ENCODE measurements around the gene SPATS2.

SPATS2 gene

DNA sequence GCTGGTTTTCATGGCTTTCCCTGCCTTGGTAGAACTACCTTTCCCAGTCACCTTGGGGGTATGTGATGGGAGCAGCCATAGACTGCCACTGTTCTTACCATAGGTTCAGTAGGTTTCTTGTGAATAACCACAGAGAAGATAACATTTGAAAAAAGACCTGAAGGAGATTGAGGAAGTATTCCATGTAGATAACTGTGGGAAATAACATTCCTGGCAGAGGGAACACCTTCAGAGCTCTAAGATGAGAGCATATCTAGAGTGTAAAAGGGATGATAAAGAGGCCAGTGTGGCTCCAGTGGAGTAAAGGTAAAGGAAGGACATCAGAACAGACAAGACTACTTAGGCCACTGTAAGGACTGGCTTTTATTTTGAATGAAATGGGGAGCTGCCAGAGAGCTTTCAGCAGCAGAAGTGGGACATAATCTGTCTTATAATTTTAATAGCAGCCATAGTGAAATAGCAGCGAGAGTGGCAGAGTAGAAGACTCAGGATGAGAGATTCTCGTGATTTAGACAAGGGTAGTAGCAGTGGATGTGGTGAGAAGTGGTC, 88.9 kb downstream of the SPATS2 start:
- H3K79me2 ChIP-seq (ENCODE audit: control insufficient read depth, low read length), result peaks cover 19% of the 10 kb centered on the region

DNA sequence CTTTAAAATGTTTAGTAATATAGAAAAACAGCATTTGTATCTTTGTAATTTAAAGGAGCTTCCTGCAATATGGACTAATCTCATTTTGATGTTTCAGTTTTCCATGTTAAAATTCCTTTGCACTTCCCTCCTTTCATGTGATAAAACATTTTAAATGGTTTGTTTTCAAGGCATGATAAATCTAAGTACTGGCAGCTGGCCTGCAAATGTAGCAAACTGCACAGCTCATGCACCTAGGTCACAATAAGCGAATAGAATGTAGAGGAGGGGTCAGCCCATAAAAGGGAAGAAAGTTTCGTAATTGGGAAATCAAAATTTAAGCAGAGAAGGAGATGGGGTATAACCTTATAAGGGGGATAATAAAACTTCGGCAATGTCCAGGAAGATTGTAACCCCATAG, 91.6 kb downstream of the SPATS2 start:
- Histone ChIP-seq H3F3A (ENCODE audit: control insufficient read depth, insufficient read depth) (no peaks in the 10 kb centered on the region), H3K9me3 (ENCODE audit: control insufficient read depth, insufficient read depth, low read length) (no peaks in the 10 kb centered on the region), H3K27ac (ENCODE audit: low read depth, low read length) (no peak overlapping the region), H4K20me1 (ENCODE audit: control insufficient read depth, insufficient read depth, low read depth, low read length) (peaks cover 6% of the 10 kb centered on the region; the same call in 1 of the 2 replicates), H3K4me1 (ENCODE audit: control insufficient read depth, low read length) (no peaks in the 10 kb centered on the region), H3K4me2 (ENCODE audit: low read length) (no peak overlapping the region), H3K79me2 (ENCODE audit: control insufficient read depth, low read length) (peaks cover 14% of the 10 kb centered on the region), H3K27me3 (ENCODE audit: control insufficient read depth, low read length) (no peaks in the 10 kb centered on the region), H3K9me2 (replicated peaks; ENCODE audit: control insufficient read depth, low read length) (no peaks in the 10 kb centered on the region), H3K36me3 (ENCODE audit: control insufficient read depth, low read length) (peaks cover 2% of the 10 kb centered on the region; the same call in 1 of the 2 replicates), H3K4me3 (ENCODE audit: low read length) (no peak overlapping the region)
- TF ChIP-seq EZH2phosphoT487 (IDR thresholded peaks at IDR 0.05; ENCODE audit: borderline replicate concordance, low read length), result no peak
- TF ChIP-seq, protein P1, sequence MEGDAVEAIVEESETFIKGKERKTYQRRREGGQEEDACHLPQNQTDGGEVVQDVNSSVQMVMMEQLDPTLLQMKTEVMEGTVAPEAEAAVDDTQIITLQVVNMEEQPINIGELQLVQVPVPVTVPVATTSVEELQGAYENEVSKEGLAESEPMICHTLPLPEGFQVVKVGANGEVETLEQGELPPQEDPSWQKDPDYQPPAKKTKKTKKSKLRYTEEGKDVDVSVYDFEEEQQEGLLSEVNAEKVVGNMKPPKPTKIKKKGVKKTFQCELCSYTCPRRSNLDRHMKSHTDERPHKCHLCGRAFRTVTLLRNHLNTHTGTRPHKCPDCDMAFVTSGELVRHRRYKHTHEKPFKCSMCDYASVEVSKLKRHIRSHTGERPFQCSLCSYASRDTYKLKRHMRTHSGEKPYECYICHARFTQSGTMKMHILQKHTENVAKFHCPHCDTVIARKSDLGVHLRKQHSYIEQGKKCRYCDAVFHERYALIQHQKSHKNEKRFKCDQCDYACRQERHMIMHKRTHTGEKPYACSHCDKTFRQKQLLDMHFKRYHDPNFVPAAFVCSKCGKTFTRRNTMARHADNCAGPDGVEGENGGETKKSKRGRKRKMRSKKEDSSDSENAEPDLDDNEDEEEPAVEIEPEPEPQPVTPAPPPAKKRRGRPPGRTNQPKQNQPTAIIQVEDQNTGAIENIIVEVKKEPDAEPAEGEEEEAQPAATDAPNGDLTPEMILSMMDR (IDR thresholded peaks at IDR 0.05; ENCODE audit: low read depth, low read length, poor library complexity, severe bottlenecking), result no peak

More for the DNA sequence above, 88.9 kb downstream of the SPATS2 start:
- Histone ChIP-seq H3K4me3 (ENCODE audit: low read length) (no peak overlapping the region), H3F3A (ENCODE audit: control insufficient read depth, insufficient read depth) (no peaks in the 10 kb centered on the region), H3K27me3 (ENCODE audit: control insufficient read depth, low read length) (no peaks in the 10 kb centered on the region), H3K4me1 (ENCODE audit: control insufficient read depth, low read length) (no peaks in the 10 kb centered on the region), H3K4me2 (ENCODE audit: low read length) (no peak overlapping the region), H3K36me3 (ENCODE audit: control insufficient read depth, low read length) (peaks cover 2% of the 10 kb centered on the region; the same call in 1 of the 2 replicates), H3K9me3 (ENCODE audit: control insufficient read depth, insufficient read depth, low read length) (no peaks in the 10 kb centered on the region), H4K20me1 (ENCODE audit: control insufficient read depth, insufficient read depth, low read depth, low read length) (peaks cover 6% of the 10 kb centered on the region; the same call in 1 of the 2 replicates), H3K27ac (ENCODE audit: low read depth, low read length) (no peak overlapping the region), H3K9me2 (replicated peaks; ENCODE audit: control insufficient read depth, low read length) (no peaks in the 10 kb centered on the region)
- no peak for TF ChIP-seq EZH2phosphoT487 (IDR thresholded peaks at IDR 0.05; ENCODE audit: borderline replicate concordance, low read length)
- TF ChIP-seq, protein P1 (IDR thresholded peaks at IDR 0.05; ENCODE audit: low read depth, low read length, poor library complexity, severe bottlenecking), result no peak

DNA sequence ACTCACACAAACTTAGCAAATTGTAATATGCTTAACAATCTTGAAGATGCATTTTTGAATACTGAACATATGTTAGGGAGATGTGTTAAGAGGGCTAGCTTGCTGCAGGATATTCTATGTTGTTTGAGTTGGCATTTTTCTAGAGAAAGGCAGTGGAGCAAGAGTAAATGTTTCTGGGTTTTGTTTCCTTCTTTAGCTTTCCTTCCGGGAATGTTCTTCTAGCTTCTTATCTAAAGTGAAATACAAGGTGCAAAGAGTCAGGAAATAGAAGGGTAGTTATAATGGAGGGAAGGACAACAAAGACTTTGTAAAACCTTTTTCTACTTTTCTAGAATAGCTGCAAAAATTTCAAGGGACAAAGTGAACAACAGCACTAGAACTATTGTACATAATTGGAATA, 94.0 kb downstream of the SPATS2 start:
- H3K9me2 ChIP-seq (replicated peaks; ENCODE audit: control insufficient read depth, low read length), result no peaks in the 10 kb centered on the region
- H3F3A ChIP-seq (ENCODE audit: control insufficient read depth, insufficient read depth), result no peaks in the 10 kb centered on the region
- peaks cover 3% of the 10 kb centered on the region; the same call in 1 of the 2 replicates for H4K20me1 ChIP-seq (ENCODE audit: control insufficient read depth, insufficient read depth, low read depth, low read length)
- peaks cover 6% of the 10 kb centered on the region; the same call in 1 of the 2 replicates for H3K79me2 ChIP-seq (ENCODE audit: control insufficient read depth, low read length)
- no peak overlapping the region for H3K4me3 ChIP-seq (ENCODE audit: low read length)
- TF ChIP-seq, protein P1 (IDR thresholded peaks at IDR 0.05; ENCODE audit: low read depth, low read length, poor library complexity, severe bottlenecking), result no peak
- TF ChIP-seq EZH2phosphoT487 (IDR thresholded peaks at IDR 0.05; ENCODE audit: borderline replicate concordance, low read length), result no peak
- H3K4me2 ChIP-seq (ENCODE audit: low read length), result no peak overlapping the region
- H3K27me3 ChIP-seq (ENCODE audit: control insufficient read depth, low read length), result no peaks in the 10 kb centered on the region
- H3K27ac ChIP-seq (ENCODE audit: low read depth, low read length), result no peak overlapping the region
- H3K36me3 ChIP-seq (ENCODE audit: control insufficient read depth, low read length), result peaks cover 2% of the 10 kb centered on the region; the same call in 1 of the 2 replicates
- H3K9me3 ChIP-seq (ENCODE audit: control insufficient read depth, insufficient read depth, low read length), result no peaks in the 10 kb centered on the region
- no peaks in the 10 kb centered on the region for H3K4me1 ChIP-seq (ENCODE audit: control insufficient read depth, low read length)
